Heart right ventricle (tissue), 16 donors: ENCODE results near the gene CCSER2. TPM values are rescaled to one million over a fixed set of nuclear protein-coding genes. Genes with fewer than 3 reads are reported as not detected.

Experiments used
- ATAC-seq, 8 donors: fragments of 200-7000 bp; cut with Tn5 transposase; one replicate each; pipeline ENCODE4 v1.9.1; 2020; ENCODE audit warnings: mild to moderate bottlenecking in 8 of 8, moderate library complexity in 8 of 8, moderate number of reproducible peaks in 1 of 8
- DNase-seq, 2 donors: peaks; one replicate each; pipeline ENCODE4 v3.0.0-alpha.2; 2020
- H3K27ac ChIP-seq, 10 donors: fragments of 200-600 bp; sonication (generic) in 2 of 10; one replicate each; pipeline versions ENCODE4 v1.5.0 to v1.8.0; 2020 to 2022; ENCODE audit warnings: mild to moderate bottlenecking in 3 of 10
- H3K27me3 ChIP-seq, 7 donors: fragments of 200-600 bp; one replicate each; pipeline ENCODE4 v1.8.0; 2021 to 2022; ENCODE audit warnings: mild to moderate bottlenecking in 2 of 7
- H3K36me3 ChIP-seq, 9 donors: fragments of 200-600 bp; sonication (generic) in 1 of 9; one replicate each; pipeline versions ENCODE4 v1.5.0 to v1.8.0; 2020 to 2022; ENCODE audit warnings: mild to moderate bottlenecking in 2 of 9
- H3K4me1 ChIP-seq, 9 donors: fragments of 200-600 bp; sonication (generic) in 1 of 9; one replicate each; pipeline versions ENCODE4 v1.5.0 to v1.8.0; 2020 to 2022; ENCODE audit warnings: mild to moderate bottlenecking in 4 of 9
- H3K4me3 ChIP-seq, 10 donors: fragments of 200-600 bp; sonication (generic) in 2 of 10; one replicate each; pipeline versions ENCODE4 v1.5.0 to v1.8.0; 2020 to 2022; ENCODE audit warnings: mild to moderate bottlenecking in 7 of 10, moderate library complexity in 2 of 10
- H3K9me3 ChIP-seq, 11 donors: fragments of 200-600 bp in 10 of 11; sonication (generic) in 2 of 11; one replicate each; pipeline versions ENCODE4 v1.5.0 to v1.8.0; 2013 to 2022; ENCODE audit warnings: mild to moderate bottlenecking in 2 of 11, control low read depth in 1 of 11, moderate library complexity in 1 of 11
- WGBS, 2 donors: extraction: QIAGEN DNeasy Blood & Tissue Kit; methylation state at CpG; one replicate each; pipeline ENCODE4 v1.1.7; 2013; ENCODE audit warnings: inconsistent platforms in 1 of 2; 5-methylcytosine and 5-hydroxymethylcytosine counted together
- intact Hi-C, 10 donors: fragments of 100-400 bp; cut with DNase I; formaldehyde crosslinking; loops; one replicate each; pipeline versions ENCODE4 v1.11.1 to v1.14.2; 2022
- polyA plus RNA-seq, 2 donors: library from polyadenylated mRNA; stranded (reverse); fragments of 200-250 nt; gene quantifications; one replicate each; pipeline ENCODE4 v1.2.3, GENCODE V29; 2013
- total RNA-seq, 10 donors: library from RNA; stranded (reverse); fragmentation: NEBNext Ultra II Directional in 3 of 10; extraction: Animal tissue kit (Norgen Biotek cat#: 25700) in 3 of 10; gene quantifications; one replicate each; pipeline versions ENCODE4 v1.2.1 to v1.2.4, GENCODE V29; 2021 to 2023
- TF ChIP-seq, protein P1 (sequence below), 9 donors: fragments of 200-600 bp; sonication (generic) in 2 of 9; IDR thresholded peaks; one replicate each; pipeline versions ENCODE4 v1.5.0 to v1.8.0; 2021 to 2022; ENCODE audit warnings: antibody characterized with exemption in 9 of 9, mild to moderate bottlenecking in 5 of 9, moderate library complexity in 1 of 9
- donor health status: Arrhythmogenic right ventricular cardiomyopathy.
- donor health status: ischemic (EF 13 %, LVEDD 7.1; RV severe dilation, severe dysfunction).
- donor health status: healthy with polysubstance abuse.
- donor health status: DM: no; HTN: yes; CAD: no.
- donor health status: DM: no; HTN: no; CAD: no.
- donor health status: ischemic (EF 25% LVEDD 6.9; RV normal size, moderate dysfunction).
- donor health status: ischemic (EF 25% LVEDD 5.7; RV mildly dilated, moderate dysfunction).
- donor health status: healthy.
- donor health status: DM: yes; HTN: yes; CAD: no.
- donor health status: Ischemic cardiomyopathy.
- donor health status: ischemic (EF 35%, LVEDD 5.7; RV mildly dilated, moderate dysfunction).
- donor health status: nonischemic (EF 11% LVEDD 7.7; RV severe dilation, severe dysfunction).
- donor health status: DM: yes; HTN: yes; CAD: no.
- donor health status: PGD.
- donor health status: ischemic (EF 29% LVEDD 5.4; RV normal size, mild dysfunction).
- donor health status: nonischemic (EF 23%, LVEDD 6.1; RV moderate dilation, normal function).

Gene CCSER2
- total and polyA plus RNA-seq, 12 donors: 27.5 to 252 (median 198) TPM

DNA sequence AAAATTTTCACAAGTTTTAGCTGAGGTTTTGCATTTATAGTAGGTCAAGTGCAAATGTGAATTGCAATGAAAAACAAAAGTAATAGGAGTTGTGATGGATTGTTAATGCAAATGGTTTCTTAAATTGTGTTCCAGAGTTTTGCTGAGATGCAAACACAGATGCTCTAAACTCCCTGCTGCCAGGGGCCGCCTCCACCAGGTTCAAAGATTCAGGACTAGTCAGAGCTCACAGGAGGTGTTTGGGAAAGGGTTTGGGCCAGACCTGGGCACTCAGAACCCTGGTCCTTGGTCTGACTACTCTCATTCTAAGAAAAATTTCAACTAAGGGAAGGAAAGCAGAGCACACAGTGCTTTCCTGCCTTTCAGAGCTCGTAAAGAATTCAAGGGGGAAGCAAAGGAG lies 193.1 kb downstream of the CCSER2 start:
- 85 to 95% methylated on average over 2 of the region's 2 CpGs for WGBS, 2 donors
- no peak for ATAC-seq
- no peak overlapping the region for H3K4me3 ChIP-seq
- peaks cover 0 to 12% (median 0%) of the 10 kb centered on the region in 9 donors for H3K36me3 ChIP-seq
- peaks cover 0 to 10% (median 0%) of the 10 kb centered on the region in 11 donors for H3K9me3 ChIP-seq
- no peaks in the 10 kb centered on the region for H3K4me1 ChIP-seq
- no peak overlapping the region for H3K27ac ChIP-seq
- no peak for DNase-seq
- TF ChIP-seq, protein P1, sequence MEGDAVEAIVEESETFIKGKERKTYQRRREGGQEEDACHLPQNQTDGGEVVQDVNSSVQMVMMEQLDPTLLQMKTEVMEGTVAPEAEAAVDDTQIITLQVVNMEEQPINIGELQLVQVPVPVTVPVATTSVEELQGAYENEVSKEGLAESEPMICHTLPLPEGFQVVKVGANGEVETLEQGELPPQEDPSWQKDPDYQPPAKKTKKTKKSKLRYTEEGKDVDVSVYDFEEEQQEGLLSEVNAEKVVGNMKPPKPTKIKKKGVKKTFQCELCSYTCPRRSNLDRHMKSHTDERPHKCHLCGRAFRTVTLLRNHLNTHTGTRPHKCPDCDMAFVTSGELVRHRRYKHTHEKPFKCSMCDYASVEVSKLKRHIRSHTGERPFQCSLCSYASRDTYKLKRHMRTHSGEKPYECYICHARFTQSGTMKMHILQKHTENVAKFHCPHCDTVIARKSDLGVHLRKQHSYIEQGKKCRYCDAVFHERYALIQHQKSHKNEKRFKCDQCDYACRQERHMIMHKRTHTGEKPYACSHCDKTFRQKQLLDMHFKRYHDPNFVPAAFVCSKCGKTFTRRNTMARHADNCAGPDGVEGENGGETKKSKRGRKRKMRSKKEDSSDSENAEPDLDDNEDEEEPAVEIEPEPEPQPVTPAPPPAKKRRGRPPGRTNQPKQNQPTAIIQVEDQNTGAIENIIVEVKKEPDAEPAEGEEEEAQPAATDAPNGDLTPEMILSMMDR (IDR thresholded peaks at IDR 0.05): no peak
- H3K27me3 ChIP-seq: no peaks in the 10 kb centered on the region
- intact Hi-C loops: no loop called here

DNA sequence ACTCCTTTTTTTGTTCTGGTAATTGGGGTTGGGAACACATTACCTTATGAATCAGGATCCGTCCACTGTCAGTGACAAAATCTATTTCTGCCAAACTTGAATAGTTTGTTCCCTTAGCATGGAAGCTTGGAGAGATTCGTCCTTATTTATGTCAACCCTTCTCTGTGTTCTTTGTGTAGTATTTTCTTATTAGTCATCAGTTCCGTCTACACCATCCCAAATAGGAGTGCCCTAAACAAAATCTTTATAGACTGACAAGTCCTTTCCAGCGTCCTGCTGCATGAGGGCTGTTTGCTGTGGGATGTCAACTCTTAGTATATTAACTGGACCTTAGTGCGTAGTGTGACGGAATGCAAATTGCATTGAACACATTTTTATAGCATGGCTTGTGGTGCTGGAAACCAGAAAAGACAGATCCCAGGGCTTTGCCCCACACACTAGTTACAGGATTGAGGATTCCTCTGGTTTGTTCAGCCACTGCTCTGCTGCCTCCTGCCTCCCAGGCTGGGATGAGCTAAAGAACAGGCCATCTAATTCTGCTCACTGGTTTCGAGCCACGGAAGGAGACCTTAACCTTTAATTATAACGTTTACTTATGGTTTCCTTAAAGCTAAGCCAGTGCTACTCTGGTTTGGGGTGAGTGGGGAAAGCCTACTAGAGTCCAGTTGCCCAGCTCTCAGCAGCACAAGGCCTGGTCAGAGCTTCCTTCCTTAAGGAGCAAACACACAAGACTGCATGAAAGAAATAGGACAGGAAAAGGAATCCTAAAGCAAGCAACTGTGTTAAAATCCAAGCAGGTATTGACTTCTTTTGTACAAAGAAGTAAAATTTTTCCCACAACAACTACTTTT lies 194.4 kb downstream of the CCSER2 start:
- intact Hi-C loops: no loop called here
- Histone ChIP-seq H3K9me3 (peaks cover 0 to 11% (median 0%) of the 10 kb centered on the region in 11 donors), H3K36me3 (peaks cover 0 to 4% (median 0%) of the 10 kb centered on the region in 9 donors), H3K27ac (no peak overlapping the region), H3K27me3 (no peaks in the 10 kb centered on the region), H3K4me3 (no peak overlapping the region), H3K4me1 (no peaks in the 10 kb centered on the region)
- TF ChIP-seq, protein P1 (IDR thresholded peaks at IDR 0.05): no peak
- 75 to 77% methylated on average over 9 of the region's 9 CpGs for WGBS, 2 donors
- DNase-seq (no peak), ATAC-seq (no peak)

DNA sequence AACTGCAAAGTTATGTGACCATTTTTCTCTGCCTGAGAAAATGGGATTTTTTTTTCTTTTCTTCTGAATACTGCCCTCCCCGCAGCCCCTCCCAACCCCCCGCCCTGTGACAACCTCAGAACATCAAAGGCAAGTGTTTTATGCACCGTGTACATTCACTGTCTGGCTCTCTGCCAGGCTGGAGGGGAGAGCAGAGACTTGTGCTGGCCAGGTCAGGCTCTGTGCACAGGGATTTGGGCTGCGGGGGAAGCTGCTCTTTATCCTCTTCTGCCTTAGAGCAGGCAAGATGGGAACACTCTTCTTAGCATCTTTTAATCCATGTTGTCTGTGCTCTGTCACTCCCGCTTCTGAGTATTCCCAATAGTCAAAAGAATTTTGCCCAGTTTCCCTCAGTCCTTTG lies 195.1 kb downstream of the CCSER2 start:
- no peak for ATAC-seq
- WGBS, 2 donors: 36 to 40% methylated on average over 5 of the region's 5 CpGs
- peaks cover 0 to 11% (median 0%) of the 10 kb centered on the region in 11 donors for H3K9me3 ChIP-seq
- H3K4me1 ChIP-seq: no peaks in the 10 kb centered on the region
- no peak overlapping the region for H3K27ac ChIP-seq
- DNase-seq: no peak
- TF ChIP-seq, protein P1 (IDR thresholded peaks at IDR 0.05): no peak
- intact Hi-C loops: no loop called here
- no peak overlapping the region for H3K4me3 ChIP-seq
- no peaks in the 10 kb centered on the region for H3K27me3 ChIP-seq
- H3K36me3 ChIP-seq: no peaks in the 10 kb centered on the region

DNA sequence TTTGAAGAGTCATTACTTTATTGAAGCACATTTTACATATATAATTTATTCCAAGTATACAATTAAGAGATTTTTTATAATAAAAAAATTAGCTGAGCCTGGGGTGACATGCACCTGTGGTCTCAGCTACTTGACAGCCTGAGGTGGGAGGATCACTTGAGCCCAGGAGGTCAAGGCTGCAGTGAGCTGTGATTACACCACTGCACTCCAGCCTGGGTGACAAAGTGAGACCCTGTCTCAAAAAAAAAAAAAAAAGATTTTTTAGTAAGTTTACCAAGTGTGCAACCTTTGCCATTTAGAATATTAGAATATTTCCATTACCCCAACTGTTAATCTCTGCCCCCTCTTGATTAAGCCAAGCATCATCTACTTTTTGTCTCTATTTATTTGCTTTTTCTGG lies 196.0 kb downstream of the CCSER2 start:
- Histone ChIP-seq H3K9me3 (peaks cover 0 to 11% (median 0%) of the 10 kb centered on the region in 11 donors), H3K27ac (no peak overlapping the region), H3K36me3 (no peaks in the 10 kb centered on the region), H3K4me3 (no peak overlapping the region), H3K4me1 (no peaks in the 10 kb centered on the region), H3K27me3 (no peaks in the 10 kb centered on the region)
- intact Hi-C loops: no loop called here
- no peak for ATAC-seq
- TF ChIP-seq, protein P1 (IDR thresholded peaks at IDR 0.05): no peak
- DNase-seq: no peak
